Endothelial cell (in vitro differentiated cells): ENCODE measurements around the gene SIGLEC1. TPM values are rescaled to one million over a fixed set of nuclear protein-coding genes. Genes with fewer than 3 reads are reported as not detected.

ENCODE experiments used
- DNase-seq: peaks from one replicate; pipeline ENCODE4 v3.0.0; 2021; ENCODE audit warnings: low spot score
- H3K27ac Mint-ChIP-seq: one replicate; pipeline ENCODE4 v1.8.0; 2021; ENCODE audit warnings: mixed read lengths, inconsistent platforms; ENCODE audit not compliant: unreplicated experiment
- H3K27me3 Mint-ChIP-seq: one replicate; pipeline ENCODE4 v1.8.0; 2021; ENCODE audit warnings: mild to moderate bottlenecking, moderate library complexity, mixed read lengths, inconsistent platforms; ENCODE audit not compliant: unreplicated experiment
- H3K36me3 Mint-ChIP-seq: one replicate; pipeline ENCODE4 v1.8.0; 2021; ENCODE audit warnings: mild to moderate bottlenecking, low read depth, mixed read lengths, inconsistent platforms; ENCODE audit not compliant: unreplicated experiment
- H3K4me1 Mint-ChIP-seq: one replicate; pipeline ENCODE4 v1.8.0; 2021; ENCODE audit warnings: mild to moderate bottlenecking, mixed read lengths, inconsistent platforms; ENCODE audit not compliant: unreplicated experiment
- H3K4me3 Mint-ChIP-seq: one replicate; pipeline ENCODE4 v1.8.0; 2021; ENCODE audit warnings: mild to moderate bottlenecking, mixed read lengths, inconsistent platforms; ENCODE audit not compliant: unreplicated experiment
- H3K9me3 Mint-ChIP-seq: one replicate; pipeline ENCODE4 v1.8.0; 2021; ENCODE audit warnings: mixed read lengths, inconsistent platforms; ENCODE audit not compliant: unreplicated experiment
- CTCF ChIP-seq: fragments of 200-600 bp; sonication (generic); IDR thresholded peaks from one replicate; pipeline ENCODE4 v1.5.0; 2021; ENCODE audit warnings: antibody characterized with exemption; ENCODE audit not compliant: unreplicated experiment
- total RNA-seq: library from RNA; stranded (reverse); fragmentation: NEBNext Ultra II Directional; extraction: Animal tissue kit (Norgen Biotek cat#: 25700); gene quantifications from one replicate; pipeline ENCODE4 v1.2.1, GENCODE V29; 2021; ENCODE audit not compliant: unreplicated experiment

The SIGLEC1 gene
- total RNA-seq, 1 donor from 2014 or later = not detected

- Mint-ChIP-seq H3K4me1 (no peaks in the 10 kb centered on the region), H3K9me3 (no peaks in the 10 kb centered on the region), H3K27ac (no peak overlapping the region), H3K36me3 (no peaks in the 10 kb centered on the region), H3K27me3 (peaks cover 3% of the 10 kb centered on the region), H3K4me3 (no peak overlapping the region)
- no peak for TF ChIP-seq CTCF
- no peak for DNase-seq
Measured at GRCh38 chr20:3689978-3690377, 22.4 kb downstream of the SIGLEC1 start.

- no peak for DNase-seq
- Mint-ChIP-seq H3K4me3 (no peak overlapping the region), H3K27me3 (peaks cover 3% of the 10 kb centered on the region), H3K27ac (no peak overlapping the region), H3K4me1 (no peaks in the 10 kb centered on the region), H3K36me3 (no peaks in the 10 kb centered on the region), H3K9me3 (no peaks in the 10 kb centered on the region)
- TF ChIP-seq CTCF = no peak
Measured at GRCh38 chr20:3687655-3688054, 24.7 kb downstream of the SIGLEC1 start.

- Mint-ChIP-seq H3K9me3 (no peaks in the 10 kb centered on the region), H3K27me3 (peaks cover 3% of the 10 kb centered on the region), H3K4me3 (no peak overlapping the region), H3K36me3 (no peaks in the 10 kb centered on the region), H3K4me1 (no peaks in the 10 kb centered on the region), H3K27ac (no peak overlapping the region)
- no peak for TF ChIP-seq CTCF
- no peak for DNase-seq
Measured at GRCh38 chr20:3686867-3687321, 25.5 kb downstream of the SIGLEC1 start.

- Mint-ChIP-seq H3K4me3 (no peak overlapping the region), H3K27ac (no peak overlapping the region), H3K27me3 (peaks cover 3% of the 10 kb centered on the region), H3K36me3 (no peaks in the 10 kb centered on the region), H3K4me1 (no peaks in the 10 kb centered on the region), H3K9me3 (no peaks in the 10 kb centered on the region)
- no peak for DNase-seq
- TF ChIP-seq CTCF = no peak
Measured at GRCh38 chr20:3686421-3686820, 26.0 kb downstream of the SIGLEC1 start.

GRCh38 chr20:3685341-3685740, 27.1 kb downstream of the SIGLEC1 start:
- Mint-ChIP-seq H3K27me3 (peaks cover 3% of the 10 kb centered on the region), H3K27ac (no peak overlapping the region)

More at GRCh38 chr20:3685341-3685740, 27.1 kb downstream of the SIGLEC1 start:
- H3K4me1 Mint-ChIP-seq = no peaks in the 10 kb centered on the region
- no peaks in the 10 kb centered on the region for H3K36me3 Mint-ChIP-seq
- no peak overlapping the region for H3K4me3 Mint-ChIP-seq
- H3K9me3 Mint-ChIP-seq = no peaks in the 10 kb centered on the region
- DNase-seq = no peak
- TF ChIP-seq CTCF = no peak
